ENCODE measurements around the gene FGF1. TPM values are rescaled to one million over a fixed set of nuclear protein-coding genes. Genes with fewer than 3 reads are reported as not detected.
A peak's percentile ranks its signal among the peaks of the same experiment; 100 is the strongest.

The FGF1 gene
- total RNA-seq (1 to 10 TPM; 2.0 to 5.4 (median 3.8) TPM), polyA plus RNA-seq (1 to 10 TPM in 2 of 3 donors, under 1 TPM in 1; 0.60 to 1.8 (median 1.1) TPM)

DNA sequence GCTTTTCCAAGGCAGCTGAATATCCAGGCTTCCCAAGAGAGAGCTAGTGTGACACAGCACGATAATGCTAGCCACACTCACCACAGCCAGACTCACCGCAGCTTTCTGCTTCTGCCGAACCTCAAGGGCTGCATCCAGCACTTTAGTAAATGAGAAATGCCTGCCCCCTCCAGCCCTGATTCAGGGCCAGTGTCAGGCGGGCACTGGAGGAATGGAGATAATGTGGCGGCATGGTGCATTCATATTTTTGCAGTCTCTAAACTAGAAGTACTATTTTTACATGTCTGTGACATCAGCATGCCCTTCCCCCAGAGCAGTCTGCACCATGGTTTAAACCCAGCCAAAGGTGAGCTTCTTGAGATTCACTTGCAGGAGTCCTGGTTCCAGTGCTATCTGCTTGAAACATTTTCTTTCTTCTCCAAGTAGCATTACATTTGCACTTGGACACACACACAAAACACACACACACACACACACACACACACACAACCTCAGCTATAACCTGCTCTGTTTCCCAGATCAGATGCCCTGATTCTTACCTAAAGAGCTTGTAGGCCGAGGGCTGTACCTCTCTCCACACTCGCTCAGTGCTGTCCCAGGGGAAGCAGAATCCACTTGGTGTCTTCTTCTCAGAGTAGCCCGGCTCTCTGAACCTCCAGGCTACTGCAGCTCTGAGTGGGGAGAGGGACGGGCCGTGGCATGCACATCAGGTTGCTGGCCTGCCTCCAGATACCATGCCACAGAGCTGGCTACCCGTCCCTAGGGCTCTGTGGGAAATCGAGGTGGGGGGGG is at the start of gene FGF1:
Gene FGF1 (minus strand): TSS at position 673 of the 792 bp plus-strand sequence. CDS start 71,963 bp downstream, outside the sequence.
- no peak within 1 kb of the TSS for H3K4me3 ChIP-seq
- intact Hi-C loops (cut with DNase I), result no loop called here
- WGBS, 2 donors, result 77 to 78% methylated on average over 12 of the region's 12 CpGs
- H3K36me3 ChIP-seq, result no peaks in the 10 kb centered on the region
- TF ChIP-seq POLR2AphosphoS5 (IDR thresholded peaks at IDR 0.05) (no peak), EP300 (IDR thresholded peaks at IDR 0.05) (no peak), POLR2A (IDR thresholded peaks at IDR 0.05) (no peak)
- TF ChIP-seq, protein P1, sequence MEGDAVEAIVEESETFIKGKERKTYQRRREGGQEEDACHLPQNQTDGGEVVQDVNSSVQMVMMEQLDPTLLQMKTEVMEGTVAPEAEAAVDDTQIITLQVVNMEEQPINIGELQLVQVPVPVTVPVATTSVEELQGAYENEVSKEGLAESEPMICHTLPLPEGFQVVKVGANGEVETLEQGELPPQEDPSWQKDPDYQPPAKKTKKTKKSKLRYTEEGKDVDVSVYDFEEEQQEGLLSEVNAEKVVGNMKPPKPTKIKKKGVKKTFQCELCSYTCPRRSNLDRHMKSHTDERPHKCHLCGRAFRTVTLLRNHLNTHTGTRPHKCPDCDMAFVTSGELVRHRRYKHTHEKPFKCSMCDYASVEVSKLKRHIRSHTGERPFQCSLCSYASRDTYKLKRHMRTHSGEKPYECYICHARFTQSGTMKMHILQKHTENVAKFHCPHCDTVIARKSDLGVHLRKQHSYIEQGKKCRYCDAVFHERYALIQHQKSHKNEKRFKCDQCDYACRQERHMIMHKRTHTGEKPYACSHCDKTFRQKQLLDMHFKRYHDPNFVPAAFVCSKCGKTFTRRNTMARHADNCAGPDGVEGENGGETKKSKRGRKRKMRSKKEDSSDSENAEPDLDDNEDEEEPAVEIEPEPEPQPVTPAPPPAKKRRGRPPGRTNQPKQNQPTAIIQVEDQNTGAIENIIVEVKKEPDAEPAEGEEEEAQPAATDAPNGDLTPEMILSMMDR (IDR thresholded peaks at IDR 0.05), result no peak
- no peak for DNase-seq
- H3K27me3 ChIP-seq, result no peaks in the 10 kb centered on the region
- H3K4me1 ChIP-seq, result peaks cover 0 to 30% (median 28%) of the 10 kb centered on the region in 4 donors
- peak within 1 kb of the TSS; percentile 16 to 74 (median 68) for H3K27ac ChIP-seq
- no peaks in the 10 kb centered on the region for H3K9me3 ChIP-seq

DNA sequence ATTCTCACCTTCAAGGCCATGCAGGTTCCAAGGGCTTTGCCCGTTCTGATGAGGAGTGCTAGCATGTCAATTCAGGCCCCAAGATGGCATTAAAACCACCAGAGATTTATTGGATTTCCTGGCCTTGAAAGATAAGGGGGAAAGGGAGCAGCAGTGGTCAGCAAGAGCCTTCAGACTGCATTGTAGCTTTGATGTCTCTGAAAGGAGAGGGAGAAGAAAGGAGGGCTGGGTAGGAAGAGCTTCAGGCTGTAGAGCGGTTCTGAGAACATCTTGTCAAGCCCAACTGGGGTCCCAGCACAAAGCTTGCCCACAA is 41.8 kb upstream of the FGF1 start:
- intact Hi-C loops (cut with DNase I), result no loop called here
- Histone ChIP-seq H3K4me3 (no peak overlapping the region), H3K27ac (no peak overlapping the region), H3K9me3 (no peaks in the 10 kb centered on the region), H3K27me3 (no peaks in the 10 kb centered on the region), H3K4me1 (no peaks in the 10 kb centered on the region), H3K36me3 (no peaks in the 10 kb centered on the region)
- WGBS, 2 donors, result 77 to 85% methylated on average over 2 of the region's 2 CpGs
- no peak for DNase-seq
- TF ChIP-seq POLR2A (IDR thresholded peaks at IDR 0.05), result no peak
- TF ChIP-seq, protein P1 (IDR thresholded peaks at IDR 0.05), result no peak
- TF ChIP-seq EP300 (IDR thresholded peaks at IDR 0.05), result no peak
- TF ChIP-seq POLR2AphosphoS5 (IDR thresholded peaks at IDR 0.05), result no peak

DNA sequence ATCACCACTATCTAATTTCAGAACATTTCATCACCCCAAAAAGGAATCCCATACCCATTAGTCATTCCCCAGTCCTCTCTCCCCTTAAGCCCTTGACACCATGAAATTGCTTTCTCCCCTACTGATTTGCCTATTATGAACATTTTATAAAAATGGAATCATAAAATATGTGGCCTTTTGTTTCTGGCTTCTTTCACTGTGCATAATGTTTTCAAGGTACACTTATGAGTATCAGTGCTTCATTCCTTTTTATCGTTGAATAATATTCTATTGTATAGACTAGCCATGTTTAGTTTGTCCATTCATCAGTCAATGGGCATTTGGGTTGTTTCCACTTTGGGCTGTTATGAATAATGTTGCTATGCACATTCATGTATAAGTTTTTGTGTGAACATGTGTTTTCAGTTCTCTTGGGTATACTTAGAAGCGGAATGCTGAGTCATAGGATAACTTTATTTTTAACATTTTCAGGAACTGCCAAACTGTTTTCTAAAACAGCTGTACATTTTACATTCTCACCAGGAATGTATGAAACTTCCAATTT is 40.4 kb upstream of the FGF1 start:
- intact Hi-C loops (cut with DNase I), result no loop called here
- peak overlapping the region in 2 of 4 donors; percentile 31 to 41 for H3K27ac ChIP-seq
- no peaks in the 10 kb centered on the region for H3K4me1 ChIP-seq
- no peaks in the 10 kb centered on the region for H3K36me3 ChIP-seq
- no peak overlapping the region for H3K4me3 ChIP-seq
- peak in 1 of 4 donors; percentile 12 for TF ChIP-seq POLR2AphosphoS5 (IDR thresholded peaks at IDR 0.05)
- no peak for TF ChIP-seq EP300 (IDR thresholded peaks at IDR 0.05)
- TF ChIP-seq, protein P1 (IDR thresholded peaks at IDR 0.05), result no peak
- no peak for TF ChIP-seq POLR2A (IDR thresholded peaks at IDR 0.05)
- no peaks in the 10 kb centered on the region for H3K9me3 ChIP-seq
- DNase-seq, result no peak
- 60 to 85% methylated on average over 2 of the region's 2 CpGs for WGBS, 2 donors
- H3K27me3 ChIP-seq, result no peaks in the 10 kb centered on the region

DNA sequence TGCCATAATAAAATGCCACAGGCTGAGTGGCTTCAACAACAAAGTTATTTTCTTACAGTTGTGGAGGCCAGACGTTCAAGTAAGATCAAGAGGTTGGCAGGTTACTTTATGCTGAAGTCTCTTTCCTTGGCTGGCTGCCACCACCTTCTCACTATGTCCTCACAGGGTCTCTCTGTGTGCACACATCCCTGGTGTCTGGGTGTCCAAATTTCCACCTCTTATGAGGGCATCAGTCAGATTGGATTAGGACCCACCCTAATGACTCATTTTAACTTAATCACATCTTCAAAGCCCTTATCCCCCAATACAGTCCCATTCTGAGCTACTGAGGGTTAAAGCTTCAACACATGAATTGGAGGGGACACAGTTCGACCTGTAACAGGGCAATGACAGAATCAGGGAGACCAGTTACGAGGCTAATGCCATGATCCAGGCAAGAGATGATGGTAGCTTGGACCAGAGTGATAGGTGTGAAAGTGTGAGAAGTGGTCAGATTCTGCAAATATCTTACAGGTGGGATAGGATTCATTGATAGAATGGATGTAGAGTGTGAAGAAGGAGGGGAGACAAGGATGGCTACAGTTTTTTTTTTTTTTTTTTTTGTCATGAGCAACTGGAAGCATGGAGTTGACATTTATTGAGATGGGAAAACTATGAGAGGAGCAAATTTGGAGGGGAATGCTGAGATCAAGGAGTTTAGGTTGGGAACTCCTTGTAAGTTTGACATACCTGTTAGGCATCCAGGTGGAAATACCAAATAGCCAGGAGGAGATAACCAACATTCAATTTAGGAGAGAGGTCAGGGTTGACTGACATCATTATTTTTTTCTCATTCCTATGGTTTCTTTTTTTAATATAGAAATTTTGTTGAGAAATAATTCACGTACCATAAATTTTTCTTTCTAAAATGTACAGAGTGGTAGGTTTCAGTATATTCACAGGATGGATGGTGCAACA is 39.6 kb upstream of the FGF1 start:
- 78 to 82% methylated on average over 4 of the region's 4 CpGs for WGBS, 2 donors
- Histone ChIP-seq H3K9me3 (no peaks in the 10 kb centered on the region), H3K4me3 (no peak overlapping the region), H3K27ac (peak overlapping the region in 1 of 4 donors; percentile 41), H3K27me3 (no peaks in the 10 kb centered on the region), H3K4me1 (no peaks in the 10 kb centered on the region), H3K36me3 (no peaks in the 10 kb centered on the region)
- TF ChIP-seq EP300 (IDR thresholded peaks at IDR 0.05) (no peak), POLR2AphosphoS5 (IDR thresholded peaks at IDR 0.05) (no peak), POLR2A (IDR thresholded peaks at IDR 0.05) (no peak)
- TF ChIP-seq, protein P1 (IDR thresholded peaks at IDR 0.05), result no peak
- DNase-seq, result no peak
- intact Hi-C loops (cut with DNase I), result no loop called here
